PC-3 (cell line): Measurements from ENCODE around the gene SH3RF3.

Experiments used
- CTCF ChIP-seq: fragments of 300-600 bp; sonication (generic); conservative IDR thresholded peaks from 2 replicates; pipeline ENCODE4 v1.5.1; 2017; ENCODE audit warnings: antibody characterized with exemption, low read depth, mild to moderate bottlenecking, low read length
- EZH2 ChIP-seq: fragments of 300-600 bp; sonication (generic); IDR thresholded peaks from one replicate; pipeline ENCODE4 v1.6.1; 2017; ENCODE audit warnings: antibody characterized with exemption, mild to moderate bottlenecking, low read length; ENCODE audit not compliant: unreplicated experiment
- EZH2phosphoT487 ChIP-seq: fragments of 300-600 bp; sonication (generic); IDR thresholded peaks from 2 replicates; pipeline ENCODE4 v1.6.1; 2018; ENCODE audit warnings: mild to moderate bottlenecking, antibody characterized with exemption, low read length, borderline replicate concordance

DNA sequence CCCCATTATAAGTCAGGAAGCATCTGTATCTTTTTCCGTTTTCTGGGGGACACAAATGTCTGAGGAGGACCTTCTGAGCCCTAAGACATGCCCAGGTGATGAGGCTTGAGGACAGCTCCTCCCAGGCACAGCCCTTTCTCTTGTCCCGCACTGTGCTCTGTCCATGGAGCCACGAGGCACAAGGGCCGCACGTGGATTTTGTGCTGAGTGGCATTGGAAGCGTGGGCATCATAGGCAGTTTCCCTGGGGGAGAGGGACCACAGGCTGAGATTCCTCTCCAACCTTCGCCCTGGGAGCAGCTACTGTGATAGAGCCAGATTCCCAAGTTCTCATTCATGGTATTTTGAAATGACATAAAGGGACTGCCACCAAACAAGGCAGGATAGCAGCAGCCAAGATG lies 139.9 kb downstream of the SH3RF3 start:
- TF ChIP-seq CTCF (no peak), EZH2phosphoT487 (no peak), EZH2 (no peak)
